MM.1S (cell line): ENCODE data around the gene SLC35F1.

ENCODE experiments used
- DNase-seq: peaks from one replicate; pipeline ENCODE4 v3.0.0-alpha.2; 2015
- H2AFZ ChIP-seq: fragments of 300-600 bp; sonication (generic); 2 replicates; pipeline ENCODE4 v1.6.0; 2016; ENCODE audit warnings: antibody characterized with exemption, low read length
- H3F3A ChIP-seq: fragments of 300-600 bp; sonication (generic); 2 replicates; pipeline ENCODE4 v1.6.1; 2016; ENCODE audit warnings: mild to moderate bottlenecking, antibody characterized with exemption, low read length, moderate library complexity, mixed read lengths; ENCODE audit not compliant: insufficient read depth
- H3K27ac ChIP-seq: fragments of 300-600 bp; sonication (generic); 2 replicates; pipeline ENCODE4 v1.5.1; 2016; ENCODE audit warnings: mild to moderate bottlenecking, low read length
- H3K27me3 ChIP-seq: fragments of 300-600 bp; sonication (generic); replicated peaks from 2 replicates; pipeline ENCODE4 v1.6.0; 2016; ENCODE audit warnings: low read length; ENCODE audit not compliant: insufficient read depth
- H3K36me3 ChIP-seq: fragments of 300-600 bp; sonication (generic); replicated peaks from 2 replicates; pipeline ENCODE4 v1.6.1; 2016; ENCODE audit warnings: mild to moderate bottlenecking, low read length, mixed read lengths; ENCODE audit not compliant: insufficient read depth
- H3K4me1 ChIP-seq: fragments of 300-600 bp; sonication (generic); 2 replicates; pipeline ENCODE4 v1.6.1; 2016; ENCODE audit warnings: low read length, mixed read lengths
- H3K4me2 ChIP-seq: fragments of 300-600 bp; sonication (generic); 2 replicates; pipeline ENCODE4 v1.6.0; 2016; ENCODE audit warnings: low read depth, low read length
- H3K4me3 ChIP-seq: fragments of 300-600 bp; sonication (generic); 2 replicates; pipeline ENCODE4 v1.5.1; 2016; ENCODE audit warnings: low read length, mixed read lengths
- H3K79me2 ChIP-seq: fragments of 300-600 bp; sonication (generic); 2 replicates; pipeline ENCODE4 v1.6.1; 2016; ENCODE audit warnings: mixed run types, low read length, mixed read lengths
- H3K9ac ChIP-seq: fragments of 300-600 bp; sonication (generic); 2 replicates; pipeline ENCODE4 v1.6.1; 2016; ENCODE audit warnings: low read length, mixed read lengths
- H3K9me2 ChIP-seq: fragments of 300-600 bp; sonication (generic); replicated peaks from 2 replicates; pipeline ENCODE4 v1.6.1; 2016; ENCODE audit warnings: mild to moderate bottlenecking, low read length, mixed read lengths; ENCODE audit not compliant: insufficient read depth
- H3K9me3 ChIP-seq: fragments of 300-600 bp; sonication (generic); replicated peaks from 2 replicates; pipeline ENCODE4 v1.6.1; 2016; ENCODE audit warnings: mild to moderate bottlenecking, low read length, mixed read lengths; ENCODE audit not compliant: insufficient read depth
- H4K20me1 ChIP-seq: fragments of 300-600 bp; sonication (generic); 2 replicates; pipeline ENCODE4 v1.6.1; 2016; ENCODE audit warnings: mild to moderate bottlenecking, low read length, moderate library complexity, mixed read lengths; ENCODE audit not compliant: insufficient read depth
- CTCF ChIP-seq: fragments of 300-600 bp; sonication (generic); IDR thresholded peaks from 2 replicates; pipeline ENCODE4 v1.5.1; 2016; ENCODE audit warnings: antibody characterized with exemption, low read length, mixed read lengths
- EZH2 ChIP-seq: fragments of 300-600 bp; sonication (generic); optimal IDR thresholded peaks from 2 replicates; pipeline ENCODE3; 2017; ENCODE audit warnings: low read depth, mild to moderate bottlenecking, antibody characterized with exemption, low read length, mixed read lengths
- EZH2phosphoT487 ChIP-seq: fragments of 300-600 bp; sonication (generic); IDR thresholded peaks from 2 replicates; pipeline ENCODE4 v1.6.1; 2018; ENCODE audit warnings: antibody characterized with exemption, low read length

Gene SLC35F1

DNA sequence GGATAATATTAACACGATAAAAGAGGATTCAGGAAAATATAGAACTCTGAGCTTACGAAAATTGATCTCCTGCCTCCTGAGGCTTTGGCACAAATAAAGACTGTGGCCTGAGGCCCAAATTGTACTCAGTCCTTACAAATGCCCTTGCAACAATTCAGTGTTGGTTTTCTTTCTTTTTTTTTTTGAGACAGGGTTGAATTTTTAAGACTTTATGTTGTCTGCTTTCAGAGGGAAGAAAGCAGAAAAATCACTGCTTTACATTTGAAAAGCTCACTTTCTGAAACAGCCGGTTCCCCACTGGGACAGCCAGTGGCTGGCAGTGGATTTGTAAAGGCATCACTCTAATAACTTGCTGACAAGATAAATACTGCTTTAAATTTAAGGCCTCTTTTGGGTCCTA is 290.5 kb downstream of the SLC35F1 start:
- Histone ChIP-seq H4K20me1 (no peaks in the 10 kb centered on the region), H2AFZ (no peak overlapping the region), H3F3A (no peaks in the 10 kb centered on the region), H3K9ac (no peak overlapping the region), H3K9me3 (no peaks in the 10 kb centered on the region), H3K4me3 (no peak overlapping the region), H3K27ac (no peak overlapping the region), H3K36me3 (no peaks in the 10 kb centered on the region), H3K4me2 (no peak overlapping the region), H3K9me2 (no peaks in the 10 kb centered on the region), H3K27me3 (no peaks in the 10 kb centered on the region), H3K4me1 (no peaks in the 10 kb centered on the region), H3K79me2 (no peaks in the 10 kb centered on the region)
- TF ChIP-seq EZH2 (no peak), CTCF (no peak), EZH2phosphoT487 (no peak)
- DNase-seq, result no peak

- DNase-seq, result no peak
- Histone ChIP-seq H3K27ac (no peak overlapping the region), H3K36me3 (no peaks in the 10 kb centered on the region), H3K9me3 (no peaks in the 10 kb centered on the region), H3F3A (no peaks in the 10 kb centered on the region), H4K20me1 (no peaks in the 10 kb centered on the region), H3K4me3 (no peak overlapping the region), H3K9ac (no peak overlapping the region), H3K79me2 (no peaks in the 10 kb centered on the region), H2AFZ (no peak overlapping the region), H3K4me2 (no peak overlapping the region), H3K9me2 (no peaks in the 10 kb centered on the region), H3K27me3 (no peaks in the 10 kb centered on the region), H3K4me1 (no peaks in the 10 kb centered on the region)
- TF ChIP-seq CTCF, result no peak
- TF ChIP-seq EZH2phosphoT487, result no peak
- TF ChIP-seq EZH2, result no peak
Measured at GRCh38 chr6:118198746-118199145, 291.7 kb downstream of the SLC35F1 start.

- H3K79me2 ChIP-seq, result no peaks in the 10 kb centered on the region
- H3K27me3 ChIP-seq, result no peaks in the 10 kb centered on the region
- H3K9me2 ChIP-seq, result no peaks in the 10 kb centered on the region
- no peaks in the 10 kb centered on the region for H3K36me3 ChIP-seq
- H2AFZ ChIP-seq, result no peak overlapping the region
- no peak for DNase-seq
- no peak for TF ChIP-seq EZH2phosphoT487
- no peak for TF ChIP-seq EZH2
- TF ChIP-seq CTCF, result no peak
- no peak overlapping the region for H3K4me2 ChIP-seq
- no peaks in the 10 kb centered on the region for H3K4me1 ChIP-seq
- H3K9me3 ChIP-seq, result no peaks in the 10 kb centered on the region
- H3K27ac ChIP-seq, result no peak overlapping the region
- H3K9ac ChIP-seq, result no peak overlapping the region
- no peak overlapping the region for H3K4me3 ChIP-seq
- H3F3A ChIP-seq, result no peaks in the 10 kb centered on the region
- no peaks in the 10 kb centered on the region for H4K20me1 ChIP-seq
Measured at GRCh38 chr6:118200160-118200559, 293.1 kb downstream of the SLC35F1 start.

- Histone ChIP-seq H3K36me3 (no peaks in the 10 kb centered on the region), H3K4me1 (no peaks in the 10 kb centered on the region), H3K9me3 (no peaks in the 10 kb centered on the region), H3K4me2 (no peak overlapping the region), H2AFZ (no peak overlapping the region), H4K20me1 (no peaks in the 10 kb centered on the region), H3K27me3 (no peaks in the 10 kb centered on the region), H3K9ac (no peak overlapping the region), H3K27ac (no peak overlapping the region), H3F3A (no peaks in the 10 kb centered on the region), H3K79me2 (no peaks in the 10 kb centered on the region), H3K4me3 (no peak overlapping the region), H3K9me2 (no peaks in the 10 kb centered on the region)
- DNase-seq, result no peak
- no peak for TF ChIP-seq EZH2phosphoT487
- TF ChIP-seq EZH2, result no peak
- no peak for TF ChIP-seq CTCF
Measured at GRCh38 chr6:118202517-118202916, 295.5 kb downstream of the SLC35F1 start.
